ENCODE measurements around the gene STS.

The STS gene

GRCh38 chrX:7190157-7190556 is 42.6 kb downstream of the STS start:
- Histone ChIP-seq H3K27me3 (ENCODE audit: control insufficient read depth in 3 of 3, insufficient read depth in 3 of 3, low read depth in 1 of 3, low read length in 3 of 3) (no peaks in the 10 kb centered on the region), H2BK15ac (ENCODE audit: low read length) (no peak overlapping the region), H2BK120ac (ENCODE audit: low read depth, low read length) (no peak overlapping the region), H3K9me3 (replicated peaks in 1 of 2; ENCODE audit: control insufficient read depth in 2 of 2, insufficient read depth in 1 of 2, low read depth in 1 of 2, low read length in 2 of 2) (no peaks in the 10 kb centered on the region), H3K27ac (replicated peaks; ENCODE audit: low read length) (no peak overlapping the region), H2BK12ac (ENCODE audit: low read length) (no peak overlapping the region), H3K23ac (ENCODE audit: low read depth, low read length, poor library complexity) (no peak overlapping the region), H3K4me1 (ENCODE audit: control insufficient read depth in 2 of 2, insufficient read depth in 1 of 2, low read depth in 1 of 2, low read length in 2 of 2) (peaks cover 0 to 2% of the 10 kb centered on the region in 2 donors), H3K18ac (ENCODE audit: low read length) (no peak overlapping the region), H3K36me3 (replicated peaks in 1 of 2; ENCODE audit: control insufficient read depth in 2 of 2, insufficient read depth in 2 of 2, low read length in 2 of 2) (no peaks in the 10 kb centered on the region), H3K9ac (ENCODE audit: low read depth, low read length, poor library complexity) (no peak overlapping the region), H3K14ac (ENCODE audit: low read length) (no peak overlapping the region), H2AK5ac (ENCODE audit: low read depth, low read length) (no peak overlapping the region), H3K4me2 (ENCODE audit: insufficient read depth, low read length, poor library complexity, severe bottlenecking) (no peak overlapping the region), H2AFZ (ENCODE audit: low read length) (no peak overlapping the region), H3K79me1 (ENCODE audit: low read depth, low read length) (no peaks in the 10 kb centered on the region), H3K4ac (ENCODE audit: low read length) (no peak overlapping the region), H4K8ac (ENCODE audit: low read depth, low read length) (no peak overlapping the region), H4K91ac (ENCODE audit: low read depth, low read length, poor library complexity) (no peak overlapping the region), H3K4me3 (ENCODE audit: low read length in 2 of 2) (no peak overlapping the region), H2BK5ac (ENCODE audit: low read length) (no peak overlapping the region)
- DNase-seq (ENCODE audit: low spot score), result no peak
- no CpG with 5 or more reads among the region's 2 CpGs for WGBS, 2 donors (ENCODE audit: extremely low coverage in 2 of 2, insufficient read length in 2 of 2, insufficient replicate concordance in 1 of 2)

GRCh38 chrX:7191681-7192110 is 44.2 kb downstream of the STS start:
- no peaks in the 10 kb centered on the region for H3K9me3 ChIP-seq (replicated peaks in 1 of 2; ENCODE audit: control insufficient read depth in 2 of 2, insufficient read depth in 1 of 2, low read depth in 1 of 2, low read length in 2 of 2)
- no peak overlapping the region for H3K9ac ChIP-seq (ENCODE audit: low read depth, low read length, poor library complexity)
- no peak overlapping the region for H2BK15ac ChIP-seq (ENCODE audit: low read length)
- H3K4me2 ChIP-seq (ENCODE audit: insufficient read depth, low read length, poor library complexity, severe bottlenecking), result no peak overlapping the region
- WGBS, 2 donors (ENCODE audit: extremely low coverage in 2 of 2, insufficient read length in 2 of 2, insufficient replicate concordance in 1 of 2), result no CpG with 5 or more reads among the region's 2 CpGs
- no peak overlapping the region for H3K4me3 ChIP-seq (ENCODE audit: low read length in 2 of 2)
- H3K4ac ChIP-seq (ENCODE audit: low read length), result no peak overlapping the region
- no peak overlapping the region for H2BK5ac ChIP-seq (ENCODE audit: low read length)
- no peak overlapping the region for H4K8ac ChIP-seq (ENCODE audit: low read depth, low read length)
- no peak overlapping the region for H2BK120ac ChIP-seq (ENCODE audit: low read depth, low read length)
- no peaks in the 10 kb centered on the region for H3K36me3 ChIP-seq (replicated peaks in 1 of 2; ENCODE audit: control insufficient read depth in 2 of 2, insufficient read depth in 2 of 2, low read length in 2 of 2)
- H2BK12ac ChIP-seq (ENCODE audit: low read length), result no peak overlapping the region
- H4K91ac ChIP-seq (ENCODE audit: low read depth, low read length, poor library complexity), result no peak overlapping the region
- no peak overlapping the region for H3K27ac ChIP-seq (replicated peaks; ENCODE audit: low read length)
- H2AK5ac ChIP-seq (ENCODE audit: low read depth, low read length), result no peak overlapping the region
- H3K18ac ChIP-seq (ENCODE audit: low read length), result no peak overlapping the region
- H3K79me1 ChIP-seq (ENCODE audit: low read depth, low read length), result no peaks in the 10 kb centered on the region
- H3K4me1 ChIP-seq (ENCODE audit: control insufficient read depth in 2 of 2, insufficient read depth in 1 of 2, low read depth in 1 of 2, low read length in 2 of 2), result peaks cover 0 to 2% of the 10 kb centered on the region in 2 donors
- no peaks in the 10 kb centered on the region for H3K27me3 ChIP-seq (ENCODE audit: control insufficient read depth in 3 of 3, insufficient read depth in 3 of 3, low read depth in 1 of 3, low read length in 3 of 3)
- no peak overlapping the region for H3K14ac ChIP-seq (ENCODE audit: low read length)
- DNase-seq (ENCODE audit: low spot score), result no peak
- H2AFZ ChIP-seq (ENCODE audit: low read length), result no peak overlapping the region
- H3K23ac ChIP-seq (ENCODE audit: low read depth, low read length, poor library complexity), result no peak overlapping the region

GRCh38 chrX:7192871-7193270 is 45.4 kb downstream of the STS start:
- H3K23ac ChIP-seq (ENCODE audit: low read depth, low read length, poor library complexity), result no peak overlapping the region
- H3K36me3 ChIP-seq (replicated peaks in 1 of 2; ENCODE audit: control insufficient read depth in 2 of 2, insufficient read depth in 2 of 2, low read length in 2 of 2), result no peaks in the 10 kb centered on the region
- no peak for DNase-seq (ENCODE audit: low spot score)
- no peaks in the 10 kb centered on the region for H3K79me1 ChIP-seq (ENCODE audit: low read depth, low read length)
- no peak overlapping the region for H2BK5ac ChIP-seq (ENCODE audit: low read length)
- H3K4me1 ChIP-seq (ENCODE audit: control insufficient read depth in 2 of 2, insufficient read depth in 1 of 2, low read depth in 1 of 2, low read length in 2 of 2), result peaks cover 0 to 2% of the 10 kb centered on the region in 2 donors
- H3K14ac ChIP-seq (ENCODE audit: low read length), result no peak overlapping the region
- no peak overlapping the region for H3K18ac ChIP-seq (ENCODE audit: low read length)
- no peak overlapping the region for H2AFZ ChIP-seq (ENCODE audit: low read length)
- no peaks in the 10 kb centered on the region for H3K27me3 ChIP-seq (ENCODE audit: control insufficient read depth in 3 of 3, insufficient read depth in 3 of 3, low read depth in 1 of 3, low read length in 3 of 3)
- no peak overlapping the region for H3K9ac ChIP-seq (ENCODE audit: low read depth, low read length, poor library complexity)
- no peak overlapping the region for H3K4me2 ChIP-seq (ENCODE audit: insufficient read depth, low read length, poor library complexity, severe bottlenecking)
- no peak overlapping the region for H3K4me3 ChIP-seq (ENCODE audit: low read length in 2 of 2)
- H3K4ac ChIP-seq (ENCODE audit: low read length), result no peak overlapping the region
- H4K8ac ChIP-seq (ENCODE audit: low read depth, low read length), result no peak overlapping the region
- H2AK5ac ChIP-seq (ENCODE audit: low read depth, low read length), result no peak overlapping the region
- no peak overlapping the region for H3K27ac ChIP-seq (replicated peaks; ENCODE audit: low read length)
- H2BK12ac ChIP-seq (ENCODE audit: low read length), result no peak overlapping the region
- no peaks in the 10 kb centered on the region for H3K9me3 ChIP-seq (replicated peaks in 1 of 2; ENCODE audit: control insufficient read depth in 2 of 2, insufficient read depth in 1 of 2, low read depth in 1 of 2, low read length in 2 of 2)
- no peak overlapping the region for H2BK15ac ChIP-seq (ENCODE audit: low read length)
- no peak overlapping the region for H4K91ac ChIP-seq (ENCODE audit: low read depth, low read length, poor library complexity)
- WGBS, 2 donors (ENCODE audit: extremely low coverage in 2 of 2, insufficient read length in 2 of 2, insufficient replicate concordance in 1 of 2), result no CpG with 5 or more reads among the region's 7 CpGs
- H2BK120ac ChIP-seq (ENCODE audit: low read depth, low read length), result no peak overlapping the region

GRCh38 chrX:7194606-7195005 is 47.1 kb downstream of the STS start:
- Histone ChIP-seq H3K36me3 (replicated peaks in 1 of 2; ENCODE audit: control insufficient read depth in 2 of 2, insufficient read depth in 2 of 2, low read length in 2 of 2) (no peaks in the 10 kb centered on the region), H3K4me3 (ENCODE audit: low read length in 2 of 2) (no peak overlapping the region), H2AK5ac (ENCODE audit: low read depth, low read length) (no peak overlapping the region), H3K9me3 (replicated peaks in 1 of 2; ENCODE audit: control insufficient read depth in 2 of 2, insufficient read depth in 1 of 2, low read depth in 1 of 2, low read length in 2 of 2) (no peaks in the 10 kb centered on the region), H3K18ac (ENCODE audit: low read length) (no peak overlapping the region), H3K23ac (ENCODE audit: low read depth, low read length, poor library complexity) (no peak overlapping the region), H3K4me2 (ENCODE audit: insufficient read depth, low read length, poor library complexity, severe bottlenecking) (no peak overlapping the region), H2BK120ac (ENCODE audit: low read depth, low read length) (no peak overlapping the region), H3K14ac (ENCODE audit: low read length) (no peak overlapping the region), H3K4me1 (ENCODE audit: control insufficient read depth in 2 of 2, insufficient read depth in 1 of 2, low read depth in 1 of 2, low read length in 2 of 2) (no peaks in the 10 kb centered on the region), H2AFZ (ENCODE audit: low read length) (no peak overlapping the region), H3K9ac (ENCODE audit: low read depth, low read length, poor library complexity) (no peak overlapping the region), H3K27ac (replicated peaks; ENCODE audit: low read length) (no peak overlapping the region), H3K4ac (ENCODE audit: low read length) (no peak overlapping the region), H4K91ac (ENCODE audit: low read depth, low read length, poor library complexity) (no peak overlapping the region), H3K79me1 (ENCODE audit: low read depth, low read length) (no peaks in the 10 kb centered on the region), H3K27me3 (ENCODE audit: control insufficient read depth in 3 of 3, insufficient read depth in 3 of 3, low read depth in 1 of 3, low read length in 3 of 3) (no peaks in the 10 kb centered on the region), H2BK12ac (ENCODE audit: low read length) (no peak overlapping the region), H2BK15ac (ENCODE audit: low read length) (no peak overlapping the region), H4K8ac (ENCODE audit: low read depth, low read length) (no peak overlapping the region), H2BK5ac (ENCODE audit: low read length) (no peak overlapping the region)
- WGBS, 2 donors (ENCODE audit: extremely low coverage in 2 of 2, insufficient read length in 2 of 2, insufficient replicate concordance in 1 of 2), result no CpG with 5 or more reads among the region's 11 CpGs
- DNase-seq (ENCODE audit: low spot score), result no peak

Data from neuronal stem cell (in vitro differentiated cells).